ENCODE data around the gene PFDN1. TPM values are rescaled to one million over a fixed set of nuclear protein-coding genes. Genes with fewer than 3 reads are reported as not detected.

Gene PFDN1
- total and polyA plus RNA-seq, 9 of the 15 experiments (the other 6 are each of a cell fraction or from before 2014, with no cell fraction given) = 45.5 to 215 (median 78.0) TPM

GRCh38 chr5:140262839-140263238 lies 40.1 kb downstream of the PFDN1 start:
- ChIA-PET POLR2A (interaction anchor here (0.9 to 2.5 kb wide), 5 partner anchors 9 to 70 kb away, joined by 3 to 11 read pairs (median 3); no protein-coding TSS in a partner anchor), CTCF (ENCODE audit: low intra/inter-chr PET ratio) (no interaction called here)
- no peaks in the 10 kb centered on the region for H3K9me3 ChIP-seq (replicated peaks; ENCODE audit: control insufficient read depth, insufficient read depth, low read depth, low read length)
- ATAC-seq (no peak), DNase-seq (ENCODE audit: extremely low read depth in 1 of 4, low spot score in 3 of 4) (no peak), FAIRE-seq (no peak)
- no peaks in the 10 kb centered on the region for H3K9me1 ChIP-seq (ENCODE audit: control insufficient read depth, insufficient read depth, low read length)
- in situ Hi-C loops (cut with MboI) = no loop called here
- H4K20me1 ChIP-seq (replicated peaks; ENCODE audit: control insufficient read depth, insufficient read depth, low read length) = no peaks in the 10 kb centered on the region; the same call in 1 of the 2 replicates
- H3K9ac ChIP-seq (ENCODE audit: insufficient read depth in 1 of 2, low read depth in 2 of 2, low read length in 2 of 2) = no peak overlapping the region
- intact Hi-C loops (cut with micrococcal nuclease) = no loop called here
- peaks cover 27% of the 10 kb centered on the region; the same call in 2 of the 3 replicates for H3K79me2 ChIP-seq (ENCODE audit: control insufficient read depth, insufficient read depth, low read length)
- no TSS peak for BruUV-seq (replicated peaks)
- no peak overlapping the region for H3K27ac ChIP-seq (ENCODE audit: extremely low read depth, low read depth, low read length)
- H3K36me3 ChIP-seq (ENCODE audit: control insufficient read depth, insufficient read depth, low read length) = peaks cover 25% of the 10 kb centered on the region; the same call in 2 of the 3 replicates
- 71% methylated on average over 3 of the region's 3 CpGs for WGBS (ENCODE audit: insufficient coverage, low coverage, missing lambda C conversion rate)
- no peak overlapping the region for H3K4me2 ChIP-seq (ENCODE audit: insufficient read depth, low read length)
- peaks cover 3 to 16% of the 10 kb centered on the region in 2 experiments; a peak in 3 of 5 replicates for H3K4me1 ChIP-seq (replicated peaks in 1 of 2; ENCODE audit: control insufficient read depth in 2 of 2, insufficient read depth in 2 of 2, low read length in 2 of 2)
- H3K4me3 ChIP-seq = no peak overlapping the region
- no peaks in the 10 kb centered on the region for H3K27me3 ChIP-seq (ENCODE audit: control insufficient read depth in 2 of 2, insufficient read depth in 2 of 2, low read length in 2 of 2)
- TF ChIP-seq CSDE1 (IDR thresholded peaks at IDR 0.05) = no peak
- TF ChIP-seq SAP30 (IDR thresholded peaks at IDR 0.05; ENCODE audit: borderline replicate concordance, insufficient read depth, low read depth, low read length, poor library complexity, severe bottlenecking) = no peak
- no peak for TF ChIP-seq KLF6 (CRISPR knock-in tag; IDR thresholded peaks at IDR 0.05; ENCODE audit: borderline replicate concordance)
- no peak for TF ChIP-seq ZNF408 (CRISPR knock-in tag; IDR thresholded peaks at IDR 0.05; ENCODE audit: low read depth)
- TF ChIP-seq SMC3 (conservative IDR thresholded peaks at IDR 0.05; ENCODE audit: insufficient read depth, low read depth, low read length) = no peak
- TF ChIP-seq, protein P1, sequence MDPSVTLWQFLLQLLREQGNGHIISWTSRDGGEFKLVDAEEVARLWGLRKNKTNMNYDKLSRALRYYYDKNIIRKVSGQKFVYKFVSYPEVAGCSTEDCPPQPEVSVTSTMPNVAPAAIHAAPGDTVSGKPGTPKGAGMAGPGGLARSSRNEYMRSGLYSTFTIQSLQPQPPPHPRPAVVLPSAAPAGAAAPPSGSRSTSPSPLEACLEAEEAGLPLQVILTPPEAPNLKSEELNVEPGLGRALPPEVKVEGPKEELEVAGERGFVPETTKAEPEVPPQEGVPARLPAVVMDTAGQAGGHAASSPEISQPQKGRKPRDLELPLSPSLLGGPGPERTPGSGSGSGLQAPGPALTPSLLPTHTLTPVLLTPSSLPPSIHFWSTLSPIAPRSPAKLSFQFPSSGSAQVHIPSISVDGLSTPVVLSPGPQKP (CRISPR knock-in tag; IDR thresholded peaks at IDR 0.05) = no peak
- TF ChIP-seq ESRRB (CRISPR knock-in tag; IDR thresholded peaks at IDR 0.05; ENCODE audit: borderline replicate concordance) = no peak
- no peak for TF ChIP-seq RBBP5 (IDR thresholded peaks at IDR 0.05; ENCODE audit: borderline replicate concordance, insufficient read depth, low read length, poor library complexity, severe bottlenecking)
- TF ChIP-seq GATAD2A (IDR thresholded peaks at IDR 0.05) = no peak
- TF ChIP-seq, protein P2, sequence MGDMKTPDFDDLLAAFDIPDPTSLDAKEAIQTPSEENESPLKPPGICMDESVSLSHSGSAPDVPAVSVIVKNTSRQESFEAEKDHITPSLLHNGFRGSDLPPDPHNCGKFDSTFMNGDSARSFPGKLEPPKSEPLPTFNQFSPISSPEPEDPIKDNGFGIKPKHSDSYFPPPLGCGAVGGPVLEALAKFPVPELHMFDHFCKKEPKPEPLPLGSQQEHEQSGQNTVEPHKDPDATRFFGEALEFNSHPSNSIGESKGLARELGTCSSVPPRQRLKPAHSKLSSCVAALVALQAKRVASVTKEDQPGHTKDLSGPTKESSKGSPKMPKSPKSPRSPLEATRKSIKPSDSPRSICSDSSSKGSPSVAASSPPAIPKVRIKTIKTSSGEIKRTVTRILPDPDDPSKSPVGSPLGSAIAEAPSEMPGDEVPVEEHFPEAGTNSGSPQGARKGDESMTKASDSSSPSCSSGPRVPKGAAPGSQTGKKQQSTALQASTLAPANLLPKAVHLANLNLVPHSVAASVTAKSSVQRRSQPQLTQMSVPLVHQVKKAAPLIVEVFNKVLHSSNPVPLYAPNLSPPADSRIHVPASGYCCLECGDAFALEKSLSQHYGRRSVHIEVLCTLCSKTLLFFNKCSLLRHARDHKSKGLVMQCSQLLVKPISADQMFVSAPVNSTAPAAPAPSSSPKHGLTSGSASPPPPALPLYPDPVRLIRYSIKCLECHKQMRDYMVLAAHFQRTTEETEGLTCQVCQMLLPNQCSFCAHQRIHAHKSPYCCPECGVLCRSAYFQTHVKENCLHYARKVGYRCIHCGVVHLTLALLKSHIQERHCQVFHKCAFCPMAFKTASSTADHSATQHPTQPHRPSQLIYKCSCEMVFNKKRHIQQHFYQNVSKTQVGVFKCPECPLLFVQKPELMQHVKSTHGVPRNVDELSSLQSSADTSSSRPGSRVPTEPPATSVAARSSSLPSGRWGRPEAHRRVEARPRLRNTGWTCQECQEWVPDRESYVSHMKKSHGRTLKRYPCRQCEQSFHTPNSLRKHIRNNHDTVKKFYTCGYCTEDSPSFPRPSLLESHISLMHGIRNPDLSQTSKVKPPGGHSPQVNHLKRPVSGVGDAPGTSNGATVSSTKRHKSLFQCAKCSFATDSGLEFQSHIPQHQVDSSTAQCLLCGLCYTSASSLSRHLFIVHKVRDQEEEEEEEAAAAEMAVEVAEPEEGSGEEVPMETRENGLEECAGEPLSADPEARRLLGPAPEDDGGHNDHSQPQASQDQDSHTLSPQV (IDR thresholded peaks at IDR 0.05) = no peak
- TF ChIP-seq SNIP1 (IDR thresholded peaks at IDR 0.05; ENCODE audit: low read depth) = no peak
- TF ChIP-seq ZNF561 (CRISPR knock-in tag; conservative IDR thresholded peaks at IDR 0.05) = no peak
- no peak for TF ChIP-seq FOXJ3 (CRISPR knock-in tag; IDR thresholded peaks at IDR 0.05)
- TF ChIP-seq PKNOX1 (IDR thresholded peaks at IDR 0.05) = no peak
- TF ChIP-seq GATAD2B (IDR thresholded peaks at IDR 0.05; ENCODE audit: borderline replicate concordance) = no peak
- TF ChIP-seq NRF1 (conservative IDR thresholded peaks at IDR 0.05 in 1 of 2, IDR thresholded peaks at IDR 0.05 in 1 of 2) = no peak
- no peak overlapping the region for H2AFZ ChIP-seq (ENCODE audit: low read depth, low read length)

Measured in K562 (cell line).